ENCODE data around the gene FMR1NB. TPM values are rescaled to one million over a fixed set of nuclear protein-coding genes. Genes with fewer than 3 reads are reported as not detected.

FMR1NB gene
- total and polyA plus RNA-seq, 2 of the 8 experiments (the other 6 are each of a cell fraction or from before 2014, with no cell fraction given), result not detected

- Histone ChIP-seq H4K91ac (replicated peaks; ENCODE audit: insufficient read length, low read length) (no peak overlapping the region), H3K18ac (ENCODE audit: extremely low read depth, low read length) (no peak overlapping the region), H3K36me3 (ENCODE audit: control insufficient read depth in 2 of 4, insufficient read depth in 4 of 4, low read length in 3 of 4) (no peaks in the 10 kb centered on the region), H3K23me2 (ENCODE audit: low read depth, low read length) (no peaks in the 10 kb centered on the region), H3K4me3 (ENCODE audit: extremely low read depth in 1 of 4, insufficient read depth in 2 of 4, low read depth in 3 of 4, low read length in 4 of 4) (no peak overlapping the region), H3K27me3 (replicated peaks in 1 of 4; ENCODE audit: control insufficient read depth in 3 of 4, extremely low read depth in 1 of 4, insufficient read depth in 3 of 4, low read length in 3 of 4) (no peaks in the 10 kb centered on the region), H3K9ac (replicated peaks in 1 of 4; ENCODE audit: extremely low read depth in 1 of 4, low read depth in 3 of 4, low read length in 3 of 4) (no peak overlapping the region), H3K79me2 (ENCODE audit: control insufficient read depth in 1 of 2, insufficient read depth in 2 of 2, low read length in 2 of 2) (no peaks in the 10 kb centered on the region), H3K14ac (ENCODE audit: insufficient read length) (no peak overlapping the region), H3K4me2 (ENCODE audit: insufficient read depth in 1 of 2, low read depth in 2 of 2, low read length in 2 of 2) (no peak overlapping the region), H2BK20ac (ENCODE audit: low read length) (no peak overlapping the region), H2BK120ac (replicated peaks; ENCODE audit: low read depth, low read length) (no peak overlapping the region), H2BK5ac (ENCODE audit: low read depth, low read length) (no peak overlapping the region), H3K79me1 (ENCODE audit: low read depth, low read length) (no peaks in the 10 kb centered on the region), H2BK12ac (ENCODE audit: low read depth, low read length) (no peak overlapping the region), H4K20me1 (replicated peaks in 1 of 2; ENCODE audit: control insufficient read depth in 1 of 2, insufficient read depth in 2 of 2, low read length in 2 of 2) (no peaks in the 10 kb centered on the region), H2BK15ac (ENCODE audit: low read length) (no peak overlapping the region), H3K9me3 (ENCODE audit: insufficient read depth in 2 of 2, low read depth in 1 of 2, low read length in 1 of 2) (no peaks in the 10 kb centered on the region), H4K8ac (ENCODE audit: extremely low read depth, insufficient read depth, low read length) (no peak overlapping the region), H3K27ac (ENCODE audit: low read depth, low read length) (no peak overlapping the region), H3K4me1 (replicated peaks in 1 of 4; ENCODE audit: control insufficient read depth in 3 of 4, insufficient read depth in 4 of 4, low read length in 3 of 4) (no peaks in the 10 kb centered on the region), H3K4ac (replicated peaks; ENCODE audit: insufficient read length, low read depth, low read length) (no peak overlapping the region), H2AFZ (ENCODE audit: low read length) (no peak overlapping the region), H2AK5ac (ENCODE audit: low read depth, low read length) (no peak overlapping the region), H3K23ac (ENCODE audit: insufficient read length) (no peak overlapping the region), H4K5ac (ENCODE audit: insufficient read length, low read depth, low read length) (no peak overlapping the region), H3K56ac (replicated peaks; ENCODE audit: insufficient read length, low read depth, low read length) (no peak overlapping the region)
- WGBS, 2 experiments (ENCODE audit: extremely low coverage in 1 of 2, insufficient coverage in 1 of 2, insufficient read length in 1 of 2, insufficient replicate concordance in 2 of 2, low coverage in 1 of 2, low lambda C conversion rate in 2 of 2, missing lambda C conversion rate in 1 of 2), result 100% methylated on average over 2 of the region's 2 CpGs; no CpG with 5 or more reads in 1 of the 2 experiments
- CTCF ChIA-PET (ENCODE audit: partially characterized antibody), result no interaction called here
- DNase-seq (ENCODE audit: low read depth in 1 of 2, low spot score in 2 of 2) (no peak), FAIRE-seq (no peak)
- POLR2A ChIA-PET (ENCODE audit: partially characterized antibody), result no interaction called here
- TF ChIP-seq ATF3 (IDR thresholded peaks at IDR 0.05; ENCODE audit: insufficient read depth, low read depth, low read length) (no peak), TCF12 (IDR thresholded peaks at IDR 0.05; ENCODE audit: low read depth, low read length) (no peak), JUN (IDR thresholded peaks at IDR 0.05; ENCODE audit: low read depth, low read length) (no peak), YY1 (IDR thresholded peaks at IDR 0.05; ENCODE audit: low read depth, low read length) (no peak), POLR2A (IDR thresholded peaks at IDR 0.05; ENCODE audit: control extremely low read depth in 1 of 2, low read depth in 2 of 2, low read length in 2 of 2) (no peak), RFX5 (IDR thresholded peaks at IDR 0.05; ENCODE audit: borderline replicate concordance, low read depth, low read length) (no peak), CTCF (IDR thresholded peaks at IDR 0.05; ENCODE audit: control extremely low read depth in 1 of 3, insufficient read depth in 1 of 3, low read depth in 1 of 3, low read length in 3 of 3) (no peak), JUND (IDR thresholded peaks at IDR 0.05; ENCODE audit: low read length) (no peak)
- TF ChIP-seq, protein P1, sequence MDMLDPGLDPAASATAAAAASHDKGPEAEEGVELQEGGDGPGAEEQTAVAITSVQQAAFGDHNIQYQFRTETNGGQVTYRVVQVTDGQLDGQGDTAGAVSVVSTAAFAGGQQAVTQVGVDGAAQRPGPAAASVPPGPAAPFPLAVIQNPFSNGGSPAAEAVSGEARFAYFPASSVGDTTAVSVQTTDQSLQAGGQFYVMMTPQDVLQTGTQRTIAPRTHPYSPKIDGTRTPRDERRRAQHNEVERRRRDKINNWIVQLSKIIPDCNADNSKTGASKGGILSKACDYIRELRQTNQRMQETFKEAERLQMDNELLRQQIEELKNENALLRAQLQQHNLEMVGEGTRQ (IDR thresholded peaks at IDR 0.05; ENCODE audit: low read length), result no peak
Measured at GRCh38 chrX:147960722-147961121, 20.4 kb upstream of the FMR1NB start.
